GM21526 (cell line): ENCODE data around the gene DUSP19.
A peak's percentile ranks its signal among the peaks of the same experiment; 100 is the strongest.
"Not testable (repeated sequence)": the region's sequence is repeated elsewhere in the genome, so short reads cannot be mapped to it uniquely, and the experiment has no call there.

ENCODE experiments used
- ATAC-seq: cut with Tn5 transposase; IDR thresholded peaks from one replicate; pipeline ENCODE4 v1.9.1; 2021; ENCODE audit warnings: moderate library complexity; ENCODE audit not compliant: unreplicated experiment, low FRiP score

Gene DUSP19

GRCh38 chr2:183078464-183079138 lies at the start of gene DUSP19:
DUSP19 (plus strand) TSS chr2:183078747; CDS start chr2:183078934, 187 bp downstream.
- ATAC-seq = peak; percentile 92

- no peak for ATAC-seq
Measured at GRCh38 chr2:183029219-183029618, 49.3 kb upstream of the DUSP19 start.

GRCh38 chr2:183031911-183032794 lies 46.4 kb upstream of the DUSP19 start:
- ATAC-seq = no peak

- ATAC-seq = no peak
Measured at GRCh38 chr2:183033951-183034350, 44.6 kb upstream of the DUSP19 start.

GRCh38 chr2:183034806-183035205 lies 43.7 kb upstream of the DUSP19 start:
- no peak for ATAC-seq

GRCh38 chr2:183035298-183035953 lies 43.1 kb upstream of the DUSP19 start:
- ATAC-seq = no peak

GRCh38 chr2:183035954-183036669 lies 42.4 kb upstream of the DUSP19 start:
- peak; percentile 56 for ATAC-seq

- no peak for ATAC-seq
Measured at GRCh38 chr2:183037074-183037552, 41.4 kb upstream of the DUSP19 start.

- ATAC-seq = peak; percentile 44
Measured at GRCh38 chr2:183037553-183038340, 40.8 kb upstream of the DUSP19 start.

- peak; percentile 77 for ATAC-seq
Measured at GRCh38 chr2:183038341-183039300, 39.9 kb upstream of the DUSP19 start, which contains the start of gene NCKAP1. NCKAP1 (minus strand) TSS chr2:183038457; CDS start chr2:183038099, 358 bp downstream.

- ATAC-seq = no peak
Measured at GRCh38 chr2:183040604-183041003, 37.9 kb upstream of the DUSP19 start.

GRCh38 chr2:183043580-183043979 lies 35.0 kb upstream of the DUSP19 start:
- ATAC-seq = not testable (repeated sequence)

GRCh38 chr2:183047486-183048125 lies 30.9 kb upstream of the DUSP19 start:
- not testable (repeated sequence) for ATAC-seq

- no peak for ATAC-seq
Measured at GRCh38 chr2:183049420-183049819, 29.1 kb upstream of the DUSP19 start.

- ATAC-seq = peak; percentile 48
Measured at GRCh38 chr2:183057333-183057985, 21.1 kb upstream of the DUSP19 start.

- ATAC-seq = no peak
Measured at GRCh38 chr2:183059561-183059960, 19.0 kb upstream of the DUSP19 start.

GRCh38 chr2:183060571-183061231 lies 17.8 kb upstream of the DUSP19 start:
- no peak for ATAC-seq
